Osteoblast (primary cell): ENCODE measurements around the gene SLC12A3. TPM values are rescaled to one million over a fixed set of nuclear protein-coding genes. Genes with fewer than 3 reads are reported as not detected.

ENCODE experiments used
- DNase-seq: peaks from one replicate; pipeline ENCODE4 v3.0.0; 2011; ENCODE audit warnings: low spot score, mixed read lengths; ENCODE audit not compliant: insufficient read length; ENCODE audit errors: missing footprints
- H2AFZ ChIP-seq: 2 replicates; pipeline ENCODE4 v1.6.0; 2011; ENCODE audit warnings: mild to moderate bottlenecking, low read length
- H3K27ac ChIP-seq: 2 replicates; pipeline ENCODE4 v1.5.1; 2011; ENCODE audit warnings: mild to moderate bottlenecking, low read depth, low read length, moderate library complexity
- H3K27me3 ChIP-seq: 2 replicates; pipeline ENCODE4 v1.6.0; 2012; ENCODE audit warnings: mild to moderate bottlenecking, control low read depth, inconsistent platforms, low read length, moderate library complexity; ENCODE audit not compliant: insufficient read depth
- H3K36me3 ChIP-seq: 2 replicates; pipeline ENCODE4 v1.5.1; 2011; ENCODE audit warnings: mild to moderate bottlenecking, low read length, control low read depth, moderate library complexity; ENCODE audit not compliant: insufficient read depth
- H3K4me1 ChIP-seq: 2 replicates; pipeline ENCODE4 v1.5.1; 2011; ENCODE audit warnings: mild to moderate bottlenecking, low read length, control low read depth, moderate library complexity; ENCODE audit not compliant: insufficient read depth
- H3K4me2 ChIP-seq: 2 replicates; pipeline ENCODE4 v1.6.0; 2011; ENCODE audit warnings: mild to moderate bottlenecking, low read length; ENCODE audit not compliant: insufficient read depth
- H3K4me3 ChIP-seq: fragments of 200-600 bp; sonication (generic); 3 replicates; pipeline ENCODE4 v1.5.1; 2012; ENCODE audit warnings: mild to moderate bottlenecking, low read length, inconsistent platforms; ENCODE audit not compliant: insufficient read depth
- H3K79me2 ChIP-seq: 2 replicates; pipeline ENCODE4 v1.6.0; 2012; ENCODE audit warnings: mild to moderate bottlenecking, low read length, control low read depth, inconsistent platforms; ENCODE audit not compliant: insufficient read depth
- H3K9me3 ChIP-seq: 2 replicates; pipeline ENCODE4 v1.5.1; 2011; ENCODE audit warnings: low read depth, low read length, control low read depth
- H4K20me1 ChIP-seq: 2 replicates; pipeline ENCODE4 v1.6.0; 2012; ENCODE audit warnings: mild to moderate bottlenecking, low read length, control low read depth; ENCODE audit not compliant: insufficient read depth
- CTCF ChIP-seq: IDR thresholded peaks from 2 replicates; pipeline ENCODE4 v1.5.1; 2011; ENCODE audit warnings: mild to moderate bottlenecking, low read depth, low read length, moderate library complexity; ENCODE audit errors: extremely low read depth
- total RNA-seq: library from RNA; depleted of rRNA; stranded (reverse); fragments of >200 nt; gene quantifications from 2 replicates; pipeline ENCODE4 v1.2.3, GENCODE V29; 2012

The SLC12A3 gene
- total RNA-seq, 1 donor = not detected

- no peak overlapping the region for H2AFZ ChIP-seq
- no peaks in the 10 kb centered on the region for H3K36me3 ChIP-seq
- H3K4me1 ChIP-seq = no peaks in the 10 kb centered on the region
- H4K20me1 ChIP-seq = no peaks in the 10 kb centered on the region
- DNase-seq = peak; percentile 63
- no peak overlapping the region for H3K27ac ChIP-seq
- no peaks in the 10 kb centered on the region for H3K79me2 ChIP-seq
- no peaks in the 10 kb centered on the region for H3K27me3 ChIP-seq
- H3K4me3 ChIP-seq = no peak overlapping the region
- no peak for TF ChIP-seq CTCF
- H3K9me3 ChIP-seq = no peaks in the 10 kb centered on the region
- no peak overlapping the region for H3K4me2 ChIP-seq
These were observed 15.2 kb downstream of the SLC12A3 start for GRCh38 chr16:56880176-56880575.

DNA sequence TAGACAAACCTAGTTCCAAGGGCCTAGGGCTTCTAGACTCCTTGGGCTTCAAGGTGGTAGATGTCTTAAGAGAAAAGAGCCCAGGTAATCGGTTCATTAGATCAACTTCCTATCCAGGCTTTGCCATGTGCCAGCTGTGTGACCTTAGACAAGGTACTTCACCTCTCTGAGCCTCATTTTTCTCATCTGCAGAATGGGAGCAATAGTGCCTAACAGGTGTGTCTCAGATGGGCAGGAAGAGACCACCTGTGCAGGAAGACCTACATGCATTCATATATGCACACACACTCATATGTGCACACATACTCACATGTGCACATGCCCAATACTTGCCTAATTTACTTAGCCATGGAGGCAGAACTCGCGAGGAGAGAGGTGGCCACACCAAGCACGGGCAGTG, 15.7 kb downstream of the SLC12A3 start:
- TF ChIP-seq CTCF = no peak
- H3K27me3 ChIP-seq = no peaks in the 10 kb centered on the region
- no peak overlapping the region for H3K27ac ChIP-seq
- no peak overlapping the region for H3K4me3 ChIP-seq
- H3K9me3 ChIP-seq = no peaks in the 10 kb centered on the region
- H3K4me1 ChIP-seq = no peaks in the 10 kb centered on the region
- no peaks in the 10 kb centered on the region for H3K36me3 ChIP-seq
- H3K4me2 ChIP-seq = no peak overlapping the region
- no peaks in the 10 kb centered on the region for H4K20me1 ChIP-seq
- DNase-seq = peak; percentile 69
- H2AFZ ChIP-seq = no peak overlapping the region
- no peaks in the 10 kb centered on the region for H3K79me2 ChIP-seq

- H4K20me1 ChIP-seq = no peaks in the 10 kb centered on the region
- H3K4me2 ChIP-seq = no peak overlapping the region
- DNase-seq = peak; percentile 45
- no peaks in the 10 kb centered on the region for H3K79me2 ChIP-seq
- H3K36me3 ChIP-seq = no peaks in the 10 kb centered on the region
- no peaks in the 10 kb centered on the region for H3K4me1 ChIP-seq
- H2AFZ ChIP-seq = no peak overlapping the region
- H3K27ac ChIP-seq = no peak overlapping the region
- no peak for TF ChIP-seq CTCF
- H3K4me3 ChIP-seq = no peak overlapping the region
- H3K27me3 ChIP-seq = no peaks in the 10 kb centered on the region
- H3K9me3 ChIP-seq = no peaks in the 10 kb centered on the region
These were observed 17.2 kb downstream of the SLC12A3 start for GRCh38 chr16:56882077-56882800.

- no peaks in the 10 kb centered on the region for H3K4me1 ChIP-seq
- no peaks in the 10 kb centered on the region for H3K27me3 ChIP-seq
- no peak overlapping the region for H3K4me3 ChIP-seq
- H3K79me2 ChIP-seq = no peaks in the 10 kb centered on the region
- TF ChIP-seq CTCF = no peak
- no peak overlapping the region for H3K27ac ChIP-seq
- no peak overlapping the region for H2AFZ ChIP-seq
- H3K36me3 ChIP-seq = no peaks in the 10 kb centered on the region
- DNase-seq = peak; percentile 82
- H4K20me1 ChIP-seq = no peaks in the 10 kb centered on the region
- no peak overlapping the region for H3K4me2 ChIP-seq
- H3K9me3 ChIP-seq = no peaks in the 10 kb centered on the region
These were observed 18.6 kb downstream of the SLC12A3 start for GRCh38 chr16:56883586-56883985.
